GM20000 (cell line): Measurements from ENCODE around the gene ANKRD45.

Experiments used
- DNase-seq: peaks from one replicate; pipeline ENCODE4 v3.0.0; 2012; ENCODE audit warnings: low spot score
- CTCF ChIP-seq: IDR thresholded peaks from 2 replicates; pipeline ENCODE4 v1.5.1; 2012; ENCODE audit warnings: mild to moderate bottlenecking, control low read depth; ENCODE audit errors: extremely low read depth, missing control alignments

Gene ANKRD45

DNA sequence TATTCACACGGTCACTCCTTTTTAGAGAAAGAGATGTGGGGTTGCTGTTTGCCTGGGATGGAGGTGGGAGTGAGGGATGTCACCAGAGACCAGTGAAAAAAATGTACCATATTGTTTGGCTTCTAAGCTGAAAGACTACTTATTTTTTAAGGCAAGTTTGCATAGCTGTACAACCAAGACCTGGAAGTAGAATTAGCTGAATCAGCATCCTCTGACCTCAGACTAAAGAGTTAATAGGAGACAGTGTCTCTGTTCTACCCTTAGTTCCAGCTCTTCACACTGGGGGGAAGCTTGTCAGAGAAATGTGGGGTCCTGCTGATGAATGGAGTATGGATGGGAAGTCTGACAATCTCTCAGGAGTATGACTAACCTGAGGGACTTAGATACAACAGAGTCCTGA, 108.4 kb downstream of the ANKRD45 start:
- no peak for TF ChIP-seq CTCF
- DNase-seq, result no peak

GRCh38 chr1:173560285-173560880, 109.3 kb downstream of the ANKRD45 start:
- TF ChIP-seq CTCF, result no peak

More at GRCh38 chr1:173560285-173560880, 109.3 kb downstream of the ANKRD45 start:
- no peak for DNase-seq
